Stimulated activated CD8-positive, alpha-beta memory T cell treated with anti-CD3 and anti-CD28 coated beads, Interleukin-15, amount 100 ng/mL, for 48 hours (primary cell): ENCODE results near the gene TDG.
"Not testable (repeated sequence)": the region's sequence is repeated elsewhere in the genome, so short reads cannot be mapped to it uniquely, and the experiment has no call there.

Experiments
- DNase-seq, 2 donors: peaks; one replicate each; pipeline ENCODE4 v3.0.0-alpha.2; 2020; ENCODE audit warnings: low read depth in 2 of 2

TDG gene

DNA sequence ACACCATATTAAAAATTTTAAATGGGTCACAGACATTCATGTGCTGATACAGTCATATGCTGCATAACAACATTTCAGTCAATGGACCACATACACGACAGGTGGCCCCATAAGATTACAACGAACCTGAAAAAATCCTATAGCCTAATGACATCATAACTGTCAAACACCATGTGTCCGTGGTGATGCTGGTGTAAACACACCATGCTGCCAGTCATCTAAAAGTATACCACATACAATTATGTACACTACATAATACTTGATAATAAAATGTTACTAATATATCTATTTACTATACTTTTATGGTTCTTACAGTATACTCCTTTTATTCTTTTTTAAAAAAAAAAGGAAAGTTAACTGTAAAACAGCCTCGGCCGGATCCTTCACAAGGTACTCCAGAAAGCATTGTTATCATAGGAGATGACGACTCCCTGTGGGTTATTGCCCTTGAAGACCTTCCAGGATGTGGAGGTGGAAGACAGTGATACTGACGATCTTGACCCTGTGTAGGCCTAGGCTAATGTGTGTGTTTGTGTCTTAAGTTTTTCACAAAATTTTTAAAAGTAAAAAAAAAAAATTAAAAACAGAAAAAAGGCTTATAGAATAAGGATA lies 5.0 kb upstream of the TDG start:
- DNase-seq, result no peak

DNA sequence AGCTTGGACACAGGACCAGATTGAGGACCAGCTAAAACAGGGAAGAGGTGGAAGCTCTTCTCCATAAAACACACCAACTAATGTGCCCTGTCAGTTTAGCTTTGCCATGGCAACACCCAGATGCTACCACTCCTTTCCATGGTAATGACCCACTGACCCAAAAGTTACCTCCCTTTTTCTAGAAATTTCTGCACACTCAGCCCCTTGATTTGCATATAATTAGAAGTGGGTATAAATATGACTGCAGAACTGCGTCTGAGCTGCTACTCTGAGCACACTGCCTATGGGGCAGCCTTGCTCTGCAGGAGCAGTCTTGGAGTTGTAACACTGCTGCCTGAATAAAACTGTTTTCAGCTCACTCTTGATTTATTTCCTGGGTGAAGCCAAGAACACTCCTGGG lies 3.2 kb upstream of the TDG start:
- DNase-seq, result no peak

DNA sequence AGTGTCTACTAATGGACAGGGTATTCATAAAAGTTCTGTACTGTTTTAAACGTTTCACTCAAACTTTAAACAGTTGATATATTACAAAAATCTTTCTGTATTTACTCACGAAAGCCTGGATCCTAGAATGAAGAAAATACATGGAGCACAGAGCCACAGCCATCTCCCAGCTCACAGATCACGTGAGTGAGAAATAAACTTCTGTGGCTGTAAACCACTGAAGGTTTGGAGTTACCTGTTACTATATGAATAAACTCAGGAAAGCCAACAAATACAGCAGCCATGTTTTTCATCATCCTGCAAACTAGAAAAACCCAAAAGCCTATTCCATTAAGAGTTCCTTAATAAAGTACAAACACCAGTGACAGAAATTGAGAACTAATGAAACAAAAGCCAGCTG lies 867 bp upstream of the TDG start:
- no peak for DNase-seq

DNA sequence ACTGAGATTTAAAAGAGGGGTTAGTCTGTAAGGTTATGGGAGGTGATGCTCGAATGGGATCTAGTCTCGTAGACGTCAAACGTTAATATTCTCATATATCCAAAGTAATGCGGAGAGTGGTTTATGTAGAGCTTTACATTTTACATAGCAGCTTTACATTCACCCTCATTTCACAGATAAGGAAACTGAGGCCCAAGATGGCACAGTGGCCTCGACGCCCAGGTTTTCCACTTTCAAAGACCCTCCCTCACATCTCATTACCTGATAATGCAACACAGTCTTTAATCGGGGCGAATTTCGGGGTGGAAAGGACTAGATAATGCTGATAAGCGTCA lies 450 bp upstream of the TDG start:
- no peak for DNase-seq

DNA sequence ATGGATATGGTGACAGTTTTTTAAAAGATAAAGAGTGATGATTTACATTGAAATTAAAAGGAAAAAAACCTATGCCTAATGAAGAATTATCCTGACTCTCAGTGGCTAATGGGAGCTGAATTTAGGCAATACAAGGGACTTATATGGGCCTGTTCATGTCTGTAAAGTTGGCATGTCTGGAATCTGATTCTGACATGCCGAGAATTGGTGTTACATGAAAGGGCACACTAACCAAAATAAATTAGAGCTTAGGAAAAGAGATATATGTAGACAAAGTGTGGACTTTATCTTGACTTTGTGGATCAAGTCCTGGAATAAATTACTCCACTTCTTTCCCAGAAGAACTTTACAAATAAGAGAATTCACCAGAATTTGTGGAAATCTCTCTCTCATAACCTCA lies 1.1 kb downstream of the TDG start:
- DNase-seq, result no peak

DNA sequence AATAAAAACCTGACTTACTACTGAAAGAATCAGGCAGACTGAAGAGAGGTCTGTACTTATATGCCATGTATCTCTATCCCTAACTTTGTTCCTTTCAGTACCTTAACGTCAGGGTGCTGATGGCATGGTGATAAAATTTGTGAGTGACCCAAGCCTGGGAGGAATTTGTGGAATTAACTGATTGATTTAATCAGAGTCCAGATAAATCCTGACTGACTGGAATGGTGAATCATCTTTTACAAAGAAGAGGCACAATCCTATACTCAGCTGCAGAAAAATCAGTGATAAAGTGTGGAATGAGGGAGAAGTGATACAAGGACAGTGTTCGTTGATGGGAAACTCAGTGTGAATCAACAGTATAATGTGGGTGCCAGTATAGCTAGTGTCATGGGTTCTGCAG lies 3.7 kb downstream of the TDG start:
- DNase-seq, result no peak

DNA sequence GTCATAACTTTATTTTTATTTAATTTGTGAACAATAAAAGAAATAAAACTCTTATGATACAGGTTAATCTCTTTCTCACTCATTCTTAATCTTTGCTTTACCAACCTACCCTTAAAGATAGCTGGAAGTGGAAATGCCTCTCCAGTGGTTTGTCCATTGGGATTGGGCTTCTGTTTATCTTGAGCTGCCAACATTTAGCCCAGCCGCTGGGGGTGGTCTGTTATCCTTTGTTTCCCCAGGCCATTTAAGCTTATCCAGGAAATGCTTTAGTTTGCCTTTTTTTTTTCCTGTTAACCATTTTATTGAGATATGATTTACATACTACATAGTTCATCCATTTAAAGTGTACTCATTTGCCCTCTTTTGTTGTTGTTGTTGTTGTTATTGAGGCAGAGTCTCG lies 8.2 kb downstream of the TDG start:
- DNase-seq, result no peak

DNA sequence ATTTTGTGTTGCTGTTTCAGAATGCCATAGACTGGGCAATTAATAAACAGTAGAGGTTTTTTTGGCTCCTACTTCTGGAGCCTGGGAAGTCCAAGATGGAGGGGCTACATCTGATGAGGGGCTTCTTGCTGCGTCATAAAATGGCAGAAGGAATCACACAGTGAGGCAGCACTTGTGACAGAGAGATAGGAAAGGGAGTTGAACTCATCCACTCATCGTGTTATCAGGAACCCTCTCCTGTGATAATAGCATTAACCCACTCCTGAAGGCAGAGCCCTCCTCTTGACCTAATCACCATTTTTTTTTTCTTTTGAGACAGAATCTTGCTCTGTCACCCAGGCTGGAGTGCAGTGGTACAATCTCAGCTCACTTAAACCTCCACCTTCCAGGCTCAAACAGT lies 9.7 kb downstream of the TDG start:
- DNase-seq, result no peak

DNA sequence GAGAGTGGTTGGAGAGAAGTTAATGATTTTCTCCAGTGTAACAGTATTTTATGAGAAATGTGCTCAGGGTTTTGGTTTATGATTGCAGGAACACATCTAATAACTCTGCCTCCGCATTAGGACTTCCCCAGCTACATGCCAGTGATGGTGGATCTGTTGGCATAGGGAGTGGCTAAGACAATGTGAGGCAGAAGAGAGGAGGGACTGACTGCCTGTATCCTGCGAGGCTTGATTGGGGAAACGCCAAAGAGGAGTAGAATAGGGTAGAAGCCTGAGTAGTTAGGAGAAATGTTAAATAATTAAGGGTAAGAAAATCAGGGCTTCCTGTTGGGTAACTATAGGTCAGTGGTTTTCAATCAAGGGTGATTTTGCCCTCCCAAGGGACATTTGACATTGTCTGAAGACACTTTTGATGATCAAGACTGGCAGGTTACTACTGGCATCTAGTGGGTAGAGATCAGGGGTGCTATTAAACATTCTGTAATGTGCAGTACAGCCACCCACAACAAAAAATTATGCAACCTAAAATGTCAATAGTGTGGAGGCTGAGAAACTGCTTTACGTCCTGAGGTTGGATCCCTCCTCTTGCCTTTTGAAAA lies 12.8 kb downstream of the TDG start:
- no peak for DNase-seq

DNA sequence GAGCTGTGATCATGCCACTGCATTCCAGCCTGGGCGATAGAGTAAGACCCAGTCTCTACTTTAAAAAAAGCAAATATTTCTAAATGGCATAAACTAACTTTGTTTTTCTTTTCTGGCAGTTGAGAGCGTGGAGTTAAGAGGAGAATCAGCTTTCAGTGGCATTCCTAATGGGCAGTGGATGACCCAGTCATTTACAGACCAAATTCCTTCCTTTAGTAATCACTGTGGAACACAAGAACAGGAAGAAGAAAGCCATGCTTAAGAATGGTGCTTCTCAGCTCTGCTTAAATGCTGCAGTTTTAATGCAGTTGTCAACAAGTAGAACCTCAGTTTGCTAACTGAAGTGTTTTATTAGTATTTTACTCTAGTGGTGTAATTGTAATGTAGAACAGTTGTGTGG lies 21.2 kb downstream of the TDG start:
- no peak for DNase-seq

DNA sequence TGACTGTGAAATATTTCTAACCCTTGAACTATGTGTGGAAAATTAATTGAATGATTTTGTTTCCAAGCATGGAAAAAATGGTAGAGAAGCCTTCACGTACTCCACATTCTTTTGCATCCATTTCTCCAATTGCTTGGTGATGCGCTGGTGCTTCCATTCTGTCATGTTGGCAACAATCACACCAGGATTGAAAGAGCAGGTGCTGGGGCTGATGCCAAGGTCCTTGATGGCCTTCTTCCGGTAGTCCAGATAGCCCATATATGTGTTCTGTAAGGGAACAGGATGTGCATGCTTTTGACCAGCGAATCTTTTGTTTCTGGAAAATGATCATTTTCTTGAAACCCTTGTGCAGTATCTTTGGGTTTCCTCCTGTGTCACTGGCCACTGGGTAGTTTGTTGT lies 28.6 kb downstream of the TDG start:
- no peak for DNase-seq

DNA sequence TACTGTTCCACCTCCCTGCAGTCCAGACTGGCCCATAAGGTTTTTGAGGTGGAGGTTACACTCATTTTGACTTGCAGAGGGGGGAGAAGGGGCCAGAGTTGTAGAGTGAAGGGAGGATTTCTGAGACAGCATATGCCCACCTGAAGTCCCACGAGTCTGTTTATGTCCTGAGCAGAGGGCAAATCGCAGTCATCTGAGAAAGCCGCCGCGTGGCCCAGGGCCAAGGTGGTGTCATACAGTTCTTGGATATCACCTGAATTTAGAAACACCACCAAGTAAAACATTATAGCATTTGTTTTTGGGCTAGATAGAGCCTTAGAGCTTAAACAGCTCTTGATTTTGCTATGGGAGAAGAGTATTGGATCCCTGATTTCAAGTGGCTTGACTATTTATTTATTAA lies 30.9 kb downstream of the TDG start:
- DNase-seq, result no peak

DNA sequence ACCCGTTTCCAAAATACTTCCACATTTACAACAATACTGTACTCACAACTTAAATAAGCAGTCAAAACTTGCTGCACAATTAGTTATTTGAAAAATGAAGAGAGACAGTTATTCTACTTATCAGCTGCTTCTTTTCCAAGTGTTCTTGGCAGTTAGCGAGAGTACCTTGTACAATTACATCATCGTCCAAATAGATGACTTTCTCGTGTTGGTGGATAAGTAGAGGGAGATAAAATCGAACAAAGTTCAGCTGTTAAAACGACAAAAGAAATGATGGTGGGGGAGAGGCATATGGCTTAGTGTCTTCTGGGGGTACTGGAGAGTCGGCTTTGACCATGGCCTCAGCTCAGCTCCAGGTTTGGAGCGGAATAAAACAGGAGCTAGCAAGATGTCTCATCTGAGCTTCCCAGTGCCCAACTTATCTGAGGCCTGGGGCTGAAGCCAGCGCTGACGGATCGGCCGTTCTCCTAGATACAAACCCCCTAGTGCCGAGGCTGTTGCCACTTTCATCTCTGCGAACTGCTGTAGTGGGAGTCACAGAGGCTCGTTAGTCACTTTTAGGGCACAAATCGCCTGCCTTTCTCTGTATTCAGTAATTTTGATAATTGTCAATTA lies 31.7 kb downstream of the TDG start:
- DNase-seq, result no peak

DNA sequence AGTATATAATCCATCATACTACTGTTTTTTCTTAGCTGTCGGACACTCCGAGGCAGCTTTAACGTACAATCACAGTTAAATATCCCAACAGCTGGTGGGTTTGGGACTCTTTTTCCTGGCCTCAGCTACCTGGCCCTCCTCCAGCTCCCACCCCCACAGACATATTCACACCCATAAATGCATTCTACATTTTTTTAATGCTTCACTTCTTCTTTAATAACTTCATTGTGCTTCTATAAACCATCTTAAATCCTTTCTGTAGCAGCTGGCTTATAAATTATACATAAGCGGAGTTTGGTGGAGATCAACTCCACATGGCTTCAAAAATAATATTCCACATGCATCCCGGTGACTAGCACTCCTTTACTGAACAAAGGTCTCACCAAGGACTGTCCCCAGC lies 33.3 kb downstream of the TDG start:
- no peak for DNase-seq

DNA sequence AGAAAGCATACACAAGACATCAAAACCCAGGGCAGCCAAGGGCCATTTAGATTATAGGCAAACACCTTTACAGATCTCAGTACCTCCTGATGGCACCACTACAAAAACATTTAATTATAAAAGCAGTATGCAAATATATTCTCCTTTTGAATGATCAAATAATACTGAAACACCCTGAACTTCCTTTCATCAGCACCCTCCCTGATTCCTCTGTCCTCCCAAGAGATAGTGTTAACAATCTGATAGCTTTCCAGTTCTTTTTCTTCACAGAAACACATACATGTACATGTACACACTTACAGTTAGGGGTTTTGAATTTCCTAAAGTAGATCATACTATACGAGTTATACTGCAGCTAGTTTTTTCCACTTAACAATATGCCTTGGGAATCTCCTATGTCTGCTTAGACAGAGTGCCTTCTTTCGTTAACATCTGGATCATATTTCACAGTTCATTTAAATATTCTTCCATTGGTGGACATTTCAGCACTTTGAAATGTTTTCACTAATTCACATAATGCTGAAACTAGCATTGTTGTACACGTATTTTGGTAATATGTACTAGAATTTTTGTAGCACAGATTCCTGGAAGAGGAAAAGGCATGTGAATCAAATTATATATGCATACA lies 35.2 kb downstream of the TDG start:
- no peak for DNase-seq

DNA sequence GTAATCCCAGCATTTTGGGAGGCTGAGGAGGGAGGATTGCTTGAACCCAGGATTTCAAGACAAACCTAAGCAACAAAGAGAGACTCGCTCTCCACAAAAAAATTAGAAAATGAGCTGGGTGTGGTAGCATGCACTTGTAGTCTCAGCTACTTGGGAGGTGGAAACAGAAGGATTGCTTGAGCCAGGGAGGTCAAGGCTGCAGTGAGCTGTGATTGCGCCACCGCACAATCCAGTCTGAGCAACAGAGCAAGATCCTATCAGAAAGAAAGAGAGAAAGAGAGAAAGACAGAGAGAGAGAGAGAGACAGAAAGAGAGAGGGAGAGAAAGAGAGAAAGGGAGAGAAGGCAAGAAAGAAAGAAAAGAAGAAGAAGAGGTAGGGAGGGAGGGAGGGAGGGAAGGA lies 37.0 kb downstream of the TDG start:
- no peak for DNase-seq

DNA sequence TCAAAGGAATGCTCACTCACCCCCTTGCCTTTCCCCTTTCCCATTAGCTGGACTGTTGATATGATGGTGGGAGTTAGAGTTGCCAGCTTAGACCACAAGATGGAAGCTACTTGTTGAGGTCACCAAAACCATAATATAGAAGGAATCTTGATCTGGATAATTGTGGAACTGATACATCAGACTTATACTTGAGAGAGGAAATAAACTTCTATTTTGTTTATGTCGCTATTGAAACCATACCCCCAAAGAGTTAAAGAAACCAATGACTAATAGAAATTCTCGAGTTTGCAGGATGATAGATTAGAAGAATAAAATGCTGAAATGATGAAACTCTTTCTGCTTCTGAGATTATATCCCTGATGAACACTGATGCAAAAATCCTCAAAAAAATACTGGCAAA lies 37.9 kb downstream of the TDG start:
- no peak for DNase-seq

DNA sequence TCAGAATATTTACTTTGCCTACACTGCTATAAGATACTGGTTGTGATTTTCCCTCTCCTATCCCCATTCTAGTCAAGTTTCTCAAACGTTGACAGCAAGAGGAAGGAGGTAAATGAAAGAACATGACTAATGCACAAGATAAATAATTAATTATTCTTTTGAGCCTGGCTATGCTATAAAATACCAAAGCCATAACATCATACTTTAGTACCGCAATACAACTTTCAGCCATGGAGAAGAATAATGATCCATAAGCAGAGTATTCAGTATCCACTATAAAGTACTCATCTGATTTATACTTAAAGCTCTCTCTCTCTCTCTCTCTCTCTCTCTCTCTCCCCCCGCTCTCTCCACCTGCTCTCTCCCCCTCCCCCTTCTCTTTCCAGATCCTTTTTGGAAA lies 41.3 kb downstream of the TDG start:
- no peak for DNase-seq

DNA sequence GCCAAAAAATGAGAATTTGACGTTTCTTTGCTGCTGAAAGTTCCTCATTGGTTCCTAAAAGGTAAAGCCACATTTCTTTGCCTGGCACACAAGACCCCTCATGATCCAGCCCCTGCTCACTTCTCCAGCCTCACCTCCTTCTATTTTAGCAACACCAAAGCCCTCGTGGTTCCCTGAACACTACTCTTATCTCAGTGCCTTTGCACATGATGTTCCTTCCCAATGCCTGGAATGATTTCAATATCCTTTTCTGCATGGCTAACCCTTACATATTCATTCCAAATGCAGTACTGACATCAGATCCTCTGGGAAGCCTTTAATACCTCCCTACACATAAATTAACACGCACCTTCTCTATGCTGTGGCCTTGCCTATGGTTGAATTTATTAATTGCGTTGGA lies 44.4 kb downstream of the TDG start:
- DNase-seq, result no peak

DNA sequence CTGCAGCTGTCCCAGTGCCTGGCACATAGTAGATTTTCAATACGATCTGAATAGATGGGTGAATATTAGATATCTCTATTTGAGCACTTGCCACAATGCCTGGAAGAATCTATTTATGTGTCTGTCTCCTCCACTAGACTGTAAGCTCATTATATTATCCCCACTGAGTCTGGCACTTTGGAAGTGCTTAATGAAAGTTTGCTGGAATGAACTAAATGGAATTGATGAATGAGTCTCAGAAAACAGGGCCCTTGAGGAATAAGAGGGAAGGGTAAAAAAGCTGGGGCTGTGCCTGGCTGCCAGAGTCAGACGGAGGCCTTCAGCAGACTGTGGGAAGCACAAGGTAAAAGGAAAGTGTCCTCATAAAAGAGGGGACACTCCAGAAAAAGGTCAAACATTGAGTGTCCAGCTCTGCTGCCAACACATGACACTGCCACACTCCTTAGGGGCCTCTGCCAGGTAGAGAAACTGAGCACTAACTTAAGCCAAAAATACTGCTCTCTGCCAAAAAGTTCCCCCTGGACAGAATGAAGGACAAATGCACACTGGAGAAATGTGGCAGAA lies 45.0 kb downstream of the TDG start:
- no peak for DNase-seq

DNA sequence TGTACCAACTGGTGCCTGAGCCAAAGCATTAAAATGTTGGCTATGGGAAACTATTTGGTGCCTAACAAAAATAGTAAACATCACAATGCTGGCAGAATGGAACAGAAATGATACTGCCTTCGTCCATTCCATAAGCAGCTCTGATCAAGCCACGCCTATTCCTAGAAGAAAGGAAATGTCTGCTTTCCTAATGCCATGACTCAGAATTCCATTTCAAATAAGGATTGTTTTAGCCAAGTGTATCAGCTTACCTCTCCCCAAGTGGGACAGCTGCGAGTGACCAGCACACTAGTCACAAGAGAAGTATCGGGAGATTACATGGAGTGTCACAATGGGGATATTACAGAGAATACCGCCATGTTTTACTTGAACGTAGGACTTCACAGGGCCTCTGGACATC lies 45.6 kb downstream of the TDG start:
- no peak for DNase-seq

DNA sequence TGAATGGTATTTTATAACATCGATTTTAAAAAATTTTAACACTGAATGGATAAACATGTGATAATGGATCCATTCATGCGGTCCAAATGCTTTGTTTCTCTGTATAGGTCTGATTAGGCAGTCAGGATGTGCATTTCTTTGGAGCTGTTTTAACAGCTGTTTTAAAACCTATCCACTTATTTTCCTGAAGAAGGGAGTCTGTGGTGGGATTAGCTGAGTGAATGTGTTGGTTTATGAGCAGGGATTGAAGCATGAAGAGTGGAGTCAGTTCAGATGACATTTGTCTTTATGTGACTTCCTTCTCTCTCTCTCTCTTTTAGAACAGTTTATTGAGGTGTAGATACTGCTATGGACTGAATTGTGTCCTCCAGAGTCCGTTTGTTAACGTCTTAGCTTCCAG lies 46.7 kb downstream of the TDG start:
- no peak for DNase-seq

DNA sequence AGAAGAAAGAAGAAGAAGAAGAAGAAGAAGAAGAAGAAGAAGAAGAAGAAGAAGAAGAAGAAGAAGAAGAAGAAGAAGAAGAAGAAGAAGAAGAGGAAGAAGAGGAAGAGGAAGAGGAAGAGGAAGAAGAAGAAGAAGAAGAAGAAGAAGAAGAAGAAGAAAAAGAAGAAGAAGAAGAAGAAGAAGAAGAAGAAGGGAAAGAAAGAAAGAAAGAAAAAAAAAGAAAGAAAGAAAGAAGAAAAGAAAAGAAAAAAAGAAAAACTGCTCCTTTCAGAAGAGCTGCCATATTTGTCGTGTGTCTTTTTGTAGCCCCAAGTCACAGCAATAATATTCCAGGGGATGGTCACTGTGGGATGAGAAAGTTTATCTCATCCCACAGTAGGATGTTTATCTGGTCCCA lies 56.2 kb downstream of the TDG start:
- DNase-seq, result not testable (repeated sequence)
